NCI-H345 (cell line): ENCODE measurements around the gene POLR2H.

Source experiments
- DNase-seq: peaks from one replicate; lab custom pipeline; 2025; lab: John Stamatoyannopoulos, UW

Gene POLR2H

GRCh38 chr3:184371570-184372018, 10.1 kb downstream of the POLR2H start:
- peak; percentile 96 for DNase-seq

- DNase-seq: no peak
These were observed 10.8 kb downstream of the POLR2H start for GRCh38 chr3:184372296-184372821.

GRCh38 chr3:184372911-184373310, 11.4 kb downstream of the POLR2H start:
- no peak for DNase-seq

GRCh38 chr3:184373422-184373821, 11.9 kb downstream of the POLR2H start:
- no peak for DNase-seq

GRCh38 chr3:184375747-184376461, 14.4 kb downstream of the POLR2H start:
- no peak for DNase-seq

GRCh38 chr3:184377374-184377773, 15.9 kb downstream of the POLR2H start:
- DNase-seq: no peak

- no peak for DNase-seq
These were observed 16.5 kb downstream of the POLR2H start, which contains the start of gene THPO for GRCh38 chr3:184377882-184378445. TSS of gene THPO (minus strand) at chr3:184378207. CDS start at chr3:184376259, 1,948 bp downstream.

GRCh38 chr3:184378651-184379357, 17.3 kb downstream of the POLR2H start:
- DNase-seq: no peak

- DNase-seq: no peak
These were observed 18.1 kb downstream of the POLR2H start, which contains the start of gene CHRD for GRCh38 chr3:184379358-184380184. TSS of gene CHRD (plus strand) at chr3:184380054. CDS start at chr3:184380319, 265 bp downstream.

GRCh38 chr3:184380185-184380626, 18.7 kb downstream of the POLR2H start:
- DNase-seq: peak; percentile 51

GRCh38 chr3:184380627-184381260, 19.2 kb downstream of the POLR2H start:
- DNase-seq: no peak

- no peak for DNase-seq
These were observed 20.0 kb downstream of the POLR2H start for GRCh38 chr3:184381261-184382224.

- no peak for DNase-seq
These were observed 21.0 kb downstream of the POLR2H start for GRCh38 chr3:184382326-184383032.

GRCh38 chr3:184383033-184383740, 21.7 kb downstream of the POLR2H start:
- DNase-seq: no peak

GRCh38 chr3:184384342-184384741, 22.8 kb downstream of the POLR2H start:
- no peak for DNase-seq

GRCh38 chr3:184384856-184385422, 23.4 kb downstream of the POLR2H start:
- no peak for DNase-seq

GRCh38 chr3:184386047-184386806, 24.7 kb downstream of the POLR2H start:
- no peak for DNase-seq
